ENCODE data around the gene FYB1.

Gene FYB1

DNA sequence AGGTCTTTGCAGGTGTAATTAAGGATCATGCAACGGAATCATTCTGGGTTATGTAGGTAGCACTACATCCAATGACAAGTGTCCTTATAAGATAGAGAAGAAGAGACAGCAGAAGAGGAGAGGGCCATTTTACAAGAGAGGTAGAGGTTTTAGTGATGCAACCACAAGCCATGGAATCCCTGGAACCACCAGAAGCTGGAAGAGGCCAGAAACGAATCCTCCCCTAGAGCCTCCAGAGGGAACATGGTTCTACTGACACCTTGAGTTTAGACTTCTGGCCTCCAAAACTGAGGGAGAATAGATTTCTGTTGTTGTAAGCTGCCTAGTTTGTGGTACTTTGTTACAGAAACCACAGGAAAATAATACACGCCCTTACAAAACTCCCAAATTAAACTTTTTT, 3.5 kb downstream of the FYB1 start:
- TF ChIP-seq, protein P1, sequence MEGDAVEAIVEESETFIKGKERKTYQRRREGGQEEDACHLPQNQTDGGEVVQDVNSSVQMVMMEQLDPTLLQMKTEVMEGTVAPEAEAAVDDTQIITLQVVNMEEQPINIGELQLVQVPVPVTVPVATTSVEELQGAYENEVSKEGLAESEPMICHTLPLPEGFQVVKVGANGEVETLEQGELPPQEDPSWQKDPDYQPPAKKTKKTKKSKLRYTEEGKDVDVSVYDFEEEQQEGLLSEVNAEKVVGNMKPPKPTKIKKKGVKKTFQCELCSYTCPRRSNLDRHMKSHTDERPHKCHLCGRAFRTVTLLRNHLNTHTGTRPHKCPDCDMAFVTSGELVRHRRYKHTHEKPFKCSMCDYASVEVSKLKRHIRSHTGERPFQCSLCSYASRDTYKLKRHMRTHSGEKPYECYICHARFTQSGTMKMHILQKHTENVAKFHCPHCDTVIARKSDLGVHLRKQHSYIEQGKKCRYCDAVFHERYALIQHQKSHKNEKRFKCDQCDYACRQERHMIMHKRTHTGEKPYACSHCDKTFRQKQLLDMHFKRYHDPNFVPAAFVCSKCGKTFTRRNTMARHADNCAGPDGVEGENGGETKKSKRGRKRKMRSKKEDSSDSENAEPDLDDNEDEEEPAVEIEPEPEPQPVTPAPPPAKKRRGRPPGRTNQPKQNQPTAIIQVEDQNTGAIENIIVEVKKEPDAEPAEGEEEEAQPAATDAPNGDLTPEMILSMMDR (conservative IDR thresholded peaks at IDR 0.05; ENCODE audit: control insufficient read depth, insufficient read depth, low read depth, low read length), result no peak
- H3K4me3 ChIP-seq (ENCODE audit: control insufficient read depth, low read depth, low read length), result no peak overlapping the region
- DNase-seq (ENCODE audit: low read depth), result no peak

DNA sequence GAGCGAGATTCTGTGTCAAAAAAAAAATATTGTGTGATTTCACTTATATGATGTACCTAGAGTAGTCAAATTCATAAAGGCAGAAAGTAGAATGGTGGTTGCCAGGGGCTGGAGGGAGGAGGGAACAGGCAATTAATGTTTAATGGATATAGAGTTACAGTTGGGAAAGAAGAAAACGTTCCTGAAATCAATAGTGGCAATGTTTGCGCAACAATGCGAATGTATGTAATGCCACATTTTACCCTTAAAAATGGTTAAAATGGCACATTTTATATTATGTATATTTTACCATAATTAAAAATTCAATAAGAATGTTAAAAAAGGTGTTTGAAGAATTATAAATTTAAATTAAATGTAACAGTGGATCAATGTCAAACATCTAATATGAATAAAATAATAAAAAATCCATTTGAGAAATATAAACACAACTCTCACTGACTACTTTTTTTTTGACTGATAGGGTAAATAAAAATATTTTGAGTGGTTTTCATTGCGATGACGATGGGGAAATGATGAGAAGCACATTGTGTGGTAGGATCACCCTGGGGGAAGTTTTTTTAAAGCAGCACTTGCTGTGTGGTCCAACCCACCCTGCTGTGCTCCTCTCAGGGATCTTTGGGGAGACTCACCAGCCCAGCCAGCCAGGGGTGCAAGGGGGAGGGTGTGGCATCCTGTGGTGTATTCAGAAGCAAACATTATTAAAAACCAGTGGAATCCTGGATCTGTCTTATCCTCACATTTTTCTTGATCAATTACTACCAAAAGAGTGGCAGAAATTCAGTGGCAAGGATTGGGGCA, 4.3 kb downstream of the FYB1 start:
- H3K4me3 ChIP-seq (ENCODE audit: control insufficient read depth, low read depth, low read length), result no peak overlapping the region
- TF ChIP-seq, protein P1 (conservative IDR thresholded peaks at IDR 0.05; ENCODE audit: control insufficient read depth, insufficient read depth, low read depth, low read length), result no peak
- DNase-seq (ENCODE audit: low read depth), result no peak

DNA sequence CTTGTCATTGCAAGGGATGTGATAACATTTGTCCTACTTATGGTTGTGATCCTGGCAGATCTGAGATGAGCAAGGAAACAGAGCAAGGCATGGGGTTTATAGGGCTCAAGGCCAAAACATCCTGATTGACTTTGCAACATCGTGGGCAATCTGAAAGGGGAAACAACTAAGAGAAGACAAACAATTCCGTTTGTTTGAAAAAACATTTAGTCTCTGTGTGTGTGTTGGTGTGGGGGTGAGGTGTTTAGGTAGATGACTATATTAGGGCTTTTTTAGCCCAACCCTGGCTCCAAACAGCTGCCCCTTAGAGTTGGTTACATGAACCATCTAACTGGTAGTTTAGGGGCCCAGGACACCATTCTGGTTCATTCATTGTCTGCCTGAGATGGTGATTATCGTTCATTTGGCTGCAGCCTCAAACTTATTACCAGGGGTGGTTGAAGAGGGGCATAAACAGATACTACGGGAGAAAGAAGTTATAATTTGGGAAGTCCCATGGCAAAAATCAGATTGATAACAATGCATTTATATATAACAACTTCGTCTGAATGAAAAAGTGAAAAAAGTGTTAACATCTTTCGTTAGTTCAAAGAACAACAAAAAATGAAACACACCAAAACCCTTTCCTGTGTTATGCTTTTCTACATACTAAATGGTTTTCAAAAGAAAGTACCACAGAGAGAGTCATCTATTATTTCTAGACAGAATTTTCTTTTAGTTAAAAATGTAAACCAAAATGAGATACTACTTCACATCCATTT, 5.7 kb downstream of the FYB1 start:
- TF ChIP-seq, protein P1 (conservative IDR thresholded peaks at IDR 0.05; ENCODE audit: control insufficient read depth, insufficient read depth, low read depth, low read length), result no peak
- DNase-seq (ENCODE audit: low read depth), result no peak
- H3K4me3 ChIP-seq (ENCODE audit: control insufficient read depth, low read depth, low read length), result no peak overlapping the region

DNA sequence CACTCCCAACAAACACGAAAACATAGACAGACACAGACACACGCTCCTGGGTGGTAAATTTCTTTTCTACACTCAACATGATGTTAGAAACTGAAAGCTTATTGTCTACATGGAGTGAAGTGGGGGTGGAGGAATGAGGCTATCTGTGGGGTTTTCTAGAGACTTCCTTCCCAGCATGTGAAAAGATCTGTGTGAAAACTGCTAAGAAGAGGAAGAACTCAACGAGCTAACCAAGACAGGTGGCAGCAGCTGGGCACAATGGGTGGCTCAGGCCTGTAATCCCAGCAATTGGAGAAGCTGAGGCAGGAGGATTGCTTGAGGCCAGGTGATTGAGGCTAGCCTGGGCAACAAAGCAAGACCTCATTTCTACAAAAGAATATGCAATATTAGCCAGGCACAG, 7.6 kb downstream of the FYB1 start:
- no peak for DNase-seq (ENCODE audit: low read depth)
- H3K4me3 ChIP-seq (ENCODE audit: control insufficient read depth, low read depth, low read length), result no peak overlapping the region
- TF ChIP-seq, protein P1 (conservative IDR thresholded peaks at IDR 0.05; ENCODE audit: control insufficient read depth, insufficient read depth, low read depth, low read length), result no peak

DNA sequence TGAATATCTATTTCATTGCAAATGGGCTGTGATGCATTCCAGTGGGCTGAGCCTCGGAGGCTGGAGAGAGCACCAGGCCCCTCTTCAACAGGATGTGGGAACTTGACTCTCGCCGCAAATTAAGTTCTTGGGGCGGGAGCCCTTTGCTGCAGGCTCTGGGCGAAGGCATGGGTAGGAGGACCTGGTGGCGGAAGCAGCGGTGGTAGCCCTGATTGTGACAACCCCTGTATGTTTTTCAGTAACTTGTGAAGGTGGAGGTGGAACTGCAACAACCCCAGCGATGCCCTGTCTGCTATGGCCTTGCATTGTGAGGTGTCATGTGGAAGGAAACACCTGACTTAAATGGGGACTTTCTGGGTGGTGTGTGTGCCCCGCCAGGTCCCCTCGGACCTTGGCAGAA, 9.4 kb downstream of the FYB1 start:
- no peak overlapping the region for H3K4me3 ChIP-seq (ENCODE audit: control insufficient read depth, low read depth, low read length)
- DNase-seq (ENCODE audit: low read depth), result no peak
- TF ChIP-seq, protein P1 (conservative IDR thresholded peaks at IDR 0.05; ENCODE audit: control insufficient read depth, insufficient read depth, low read depth, low read length), result no peak

DNA sequence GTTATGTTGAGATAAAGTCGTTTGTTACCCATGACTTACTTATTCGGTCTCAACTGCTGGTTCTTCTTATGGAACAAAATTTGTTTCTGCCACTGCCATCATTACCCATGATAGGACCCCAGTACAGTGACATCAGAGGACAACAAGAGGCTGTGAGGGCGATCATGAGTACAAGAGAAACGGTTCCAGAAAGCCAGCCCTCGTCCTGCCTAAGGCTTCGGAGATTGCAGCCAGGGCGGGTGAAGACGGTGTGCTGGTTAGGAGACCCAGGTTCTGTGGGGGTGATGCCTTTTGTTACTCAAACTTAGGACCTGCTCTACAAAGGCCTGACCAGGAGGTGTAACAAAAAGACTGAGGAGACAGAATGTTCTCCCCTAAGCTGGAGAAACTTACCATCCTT, 10.9 kb downstream of the FYB1 start:
- no peak for DNase-seq (ENCODE audit: low read depth)
- no peak overlapping the region for H3K4me3 ChIP-seq (ENCODE audit: control insufficient read depth, low read depth, low read length)
- TF ChIP-seq, protein P1 (conservative IDR thresholded peaks at IDR 0.05; ENCODE audit: control insufficient read depth, insufficient read depth, low read depth, low read length), result no peak
